GM10248 (cell line): ENCODE measurements around the gene KIF26B.

Experiments
- CTCF ChIA-PET: fragments of 300-600 bp; sonication (Branson Sonifier 250); formaldehyde crosslinking; extraction: SDS; loops from one replicate; lab custom pipeline; 2021; ENCODE audit warnings: antibody characterized with exemption; lab: Yijun Ruan, JAX
- POLR2A ChIA-PET: fragments of 350-650 bp; sonication (Branson Sonifier 250); formaldehyde crosslinking; extraction: SDS; loops from one replicate; lab custom pipeline; 2020; ENCODE audit warnings: antibody characterized with exemption; lab: Yijun Ruan, JAX
- DNase-seq: peaks from one replicate; pipeline ENCODE4 v3.0.0; 2012; ENCODE audit errors: extremely low spot score
- TF ChIP-seq, protein P1 (sequence below): IDR thresholded peaks from 2 replicates; pipeline ENCODE4 v1.5.1; 2012; ENCODE audit warnings: mild to moderate bottlenecking, low read depth; ENCODE audit errors: extremely low read depth, missing control alignments, control extremely low read depth

The KIF26B gene

DNA sequence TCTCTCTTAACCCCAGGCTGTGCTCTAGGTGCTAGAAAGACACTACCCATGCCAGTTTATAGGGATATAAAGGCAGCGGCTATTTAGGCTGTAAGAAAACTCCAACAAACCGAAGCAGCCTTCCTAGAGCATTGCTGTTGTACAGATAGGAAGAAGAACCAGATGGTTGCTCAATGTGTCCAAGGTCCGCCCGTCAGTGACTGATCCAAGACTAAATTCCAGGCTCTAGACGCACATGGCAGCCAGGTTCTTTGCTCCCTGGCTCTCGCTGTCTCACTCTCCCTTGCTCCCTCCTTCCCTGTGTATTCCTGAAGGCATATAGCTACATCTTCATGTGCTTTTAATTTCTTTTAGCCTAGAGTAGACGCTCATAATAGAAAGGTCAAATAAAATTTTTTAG lies 303.4 kb downstream of the KIF26B start:
- TF ChIP-seq, protein P1, sequence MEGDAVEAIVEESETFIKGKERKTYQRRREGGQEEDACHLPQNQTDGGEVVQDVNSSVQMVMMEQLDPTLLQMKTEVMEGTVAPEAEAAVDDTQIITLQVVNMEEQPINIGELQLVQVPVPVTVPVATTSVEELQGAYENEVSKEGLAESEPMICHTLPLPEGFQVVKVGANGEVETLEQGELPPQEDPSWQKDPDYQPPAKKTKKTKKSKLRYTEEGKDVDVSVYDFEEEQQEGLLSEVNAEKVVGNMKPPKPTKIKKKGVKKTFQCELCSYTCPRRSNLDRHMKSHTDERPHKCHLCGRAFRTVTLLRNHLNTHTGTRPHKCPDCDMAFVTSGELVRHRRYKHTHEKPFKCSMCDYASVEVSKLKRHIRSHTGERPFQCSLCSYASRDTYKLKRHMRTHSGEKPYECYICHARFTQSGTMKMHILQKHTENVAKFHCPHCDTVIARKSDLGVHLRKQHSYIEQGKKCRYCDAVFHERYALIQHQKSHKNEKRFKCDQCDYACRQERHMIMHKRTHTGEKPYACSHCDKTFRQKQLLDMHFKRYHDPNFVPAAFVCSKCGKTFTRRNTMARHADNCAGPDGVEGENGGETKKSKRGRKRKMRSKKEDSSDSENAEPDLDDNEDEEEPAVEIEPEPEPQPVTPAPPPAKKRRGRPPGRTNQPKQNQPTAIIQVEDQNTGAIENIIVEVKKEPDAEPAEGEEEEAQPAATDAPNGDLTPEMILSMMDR = no peak
- no peak for DNase-seq
- ChIA-PET CTCF (no interaction called here), POLR2A (no interaction called here)

DNA sequence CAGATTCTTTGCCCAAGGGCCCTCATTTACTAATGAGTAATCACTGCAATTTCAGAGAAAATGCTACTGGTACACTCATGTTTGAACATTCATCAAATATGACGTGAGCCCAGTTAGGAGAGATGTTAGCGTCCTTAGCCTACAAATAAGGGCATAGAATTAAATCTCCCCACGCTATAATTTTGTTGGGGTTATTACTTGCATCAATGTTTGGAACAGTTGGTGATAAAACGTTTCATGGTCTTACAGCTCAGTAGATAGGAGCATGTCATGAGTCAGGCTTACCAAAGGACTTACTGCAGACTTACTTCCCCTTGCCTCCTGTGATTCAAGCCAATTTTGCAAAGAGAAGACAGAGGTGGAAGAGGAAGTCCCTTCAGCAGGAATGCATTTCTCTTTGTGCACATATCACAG lies 304.0 kb downstream of the KIF26B start:
- CTCF ChIA-PET = no interaction called here
- POLR2A ChIA-PET = no interaction called here
- TF ChIP-seq, protein P1 = no peak
- no peak for DNase-seq

GRCh38 chr1:245459621-245460020 lies 304.8 kb downstream of the KIF26B start:
- POLR2A ChIA-PET = no interaction called here
- no peak for DNase-seq
- CTCF ChIA-PET = no interaction called here
- TF ChIP-seq, protein P1 = no peak

GRCh38 chr1:245461681-245462080 lies 306.9 kb downstream of the KIF26B start:
- TF ChIP-seq, protein P1 = no peak
- DNase-seq = no peak
- ChIA-PET POLR2A (no interaction called here), CTCF (no interaction called here)

DNA sequence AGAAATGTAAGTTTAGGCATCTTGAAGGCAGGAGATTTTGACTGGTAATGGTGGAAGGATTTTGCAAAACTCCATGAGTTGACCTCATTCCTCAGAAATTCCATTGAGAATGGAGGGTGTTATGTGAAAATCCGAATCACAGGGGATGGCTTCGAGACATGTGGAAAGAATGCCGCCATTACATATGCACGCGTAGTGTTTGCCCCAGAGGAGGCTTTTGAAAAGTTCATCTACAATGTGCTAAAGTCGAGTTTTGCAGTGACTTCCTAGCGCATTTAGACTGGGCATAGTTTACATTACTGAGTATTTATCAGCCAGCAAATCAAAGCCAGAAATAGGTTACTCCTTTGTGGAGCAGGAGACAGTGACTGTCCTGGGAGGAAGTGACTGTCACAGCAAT lies 307.4 kb downstream of the KIF26B start:
- ChIA-PET CTCF (no interaction called here), POLR2A (no interaction called here)
- DNase-seq = no peak
- TF ChIP-seq, protein P1 = no peak

GRCh38 chr1:245463392-245464165 lies 308.8 kb downstream of the KIF26B start:
- TF ChIP-seq, protein P1 = no peak
- no peak for DNase-seq
- POLR2A ChIA-PET = no interaction called here
- CTCF ChIA-PET = no interaction called here
